GM23338 (cell line): ENCODE measurements around the gene LGALS16. TPM values are rescaled to one million over a fixed set of nuclear protein-coding genes. Genes with fewer than 3 reads are reported as not detected.

Experiments used
- ATAC-seq: fragments of 200-7000 bp; cut with Tn5 transposase; 3 replicates; pipeline ENCODE4 v1.9.1; 2020
- DNase-seq: peaks from one replicate; pipeline ENCODE4 v3.0.0-alpha.2; 2015; ENCODE audit warnings: low spot score
- H2AFZ ChIP-seq: fragments of 200-600 bp; sonication (generic); 2 replicates; pipeline ENCODE4 v1.8.0; 2016; ENCODE audit warnings: antibody characterized with exemption, mild to moderate bottlenecking, moderate library complexity
- H3F3A ChIP-seq: fragments of 200-600 bp; sonication (generic); replicated peaks from 2 replicates; pipeline ENCODE4 v1.8.0; 2017; ENCODE audit warnings: antibody characterized with exemption, mixed run types, low read depth
- H3K27ac ChIP-seq: fragments of 200-600 bp; sonication (generic); 2 replicates; pipeline ENCODE4 v1.6.1; 2016; ENCODE audit warnings: low read depth
- H3K27me3 ChIP-seq: fragments of 200-600 bp; sonication (generic); 2 replicates; pipeline ENCODE4 v1.8.0; 2016; ENCODE audit warnings: mild to moderate bottlenecking, mixed run types, moderate library complexity; ENCODE audit not compliant: insufficient read depth
- H3K36me3 ChIP-seq: fragments of 200-600 bp; sonication (generic); 2 replicates; pipeline ENCODE4 v1.8.0; 2016; ENCODE audit warnings: mild to moderate bottlenecking; ENCODE audit not compliant: insufficient read depth
- H3K4me1 ChIP-seq: fragments of 200-600 bp; sonication (generic); 2 replicates; pipeline ENCODE4 v1.8.0; 2016; ENCODE audit warnings: mild to moderate bottlenecking, moderate library complexity; ENCODE audit not compliant: insufficient read depth
- H3K4me2 ChIP-seq: fragments of 200-600 bp; sonication (generic); 2 replicates; pipeline ENCODE4 v1.7.1; 2017; ENCODE audit warnings: mixed run types
- H3K4me3 ChIP-seq: fragments of 200-600 bp; sonication (generic); 2 replicates; pipeline ENCODE4 v1.6.1; 2016; ENCODE audit warnings: mixed run types
- H3K79me2 ChIP-seq: fragments of 200-600 bp; sonication (generic); replicated peaks from 2 replicates; pipeline ENCODE4 v1.8.0; 2017; ENCODE audit warnings: mild to moderate bottlenecking; ENCODE audit not compliant: insufficient read depth
- H3K9me2 ChIP-seq: fragments of 200-600 bp; sonication (generic); 2 replicates; pipeline ENCODE4 v1.8.0; 2017; ENCODE audit not compliant: insufficient read depth
- H4K20me1 ChIP-seq: fragments of 200-600 bp; sonication (generic); replicated peaks from 2 replicates; pipeline ENCODE4 v1.8.0; 2017; ENCODE audit warnings: mild to moderate bottlenecking; ENCODE audit not compliant: insufficient read depth
- H3K27ac Mint-ChIP-seq: 2 replicates; pipeline ENCODE4 v1.8.0; 2020; ENCODE audit warnings: inconsistent platforms, mild to moderate bottlenecking, moderate library complexity, mixed read lengths
- H3K27me3 Mint-ChIP-seq: 3 replicates; pipeline ENCODE4 v1.8.0; 2022; ENCODE audit warnings: low read depth, mild to moderate bottlenecking, moderate library complexity, mixed read lengths, inconsistent platforms; ENCODE audit not compliant: insufficient read depth, poor library complexity
- H3K36me3 Mint-ChIP-seq: 3 replicates; pipeline ENCODE4 v1.8.0; 2021; ENCODE audit warnings: low read depth, mild to moderate bottlenecking, inconsistent platforms, moderate library complexity, mixed read lengths
- H3K4me1 Mint-ChIP-seq: 3 replicates; pipeline ENCODE4 v1.8.0; 2020; ENCODE audit warnings: mild to moderate bottlenecking, inconsistent platforms, mixed read lengths
- H3K4me3 Mint-ChIP-seq: 3 replicates; pipeline ENCODE4 v1.8.0; 2021; ENCODE audit warnings: moderate library complexity, mild to moderate bottlenecking, inconsistent platforms, mixed read lengths
- H3K9me3 Mint-ChIP-seq: 3 replicates; pipeline ENCODE4 v1.8.0; 2020; ENCODE audit warnings: moderate library complexity, mild to moderate bottlenecking, inconsistent platforms, mixed read lengths
- CREB1 ChIP-seq: fragments of 250-450 bp; sonication (Bioruptor Pico); IDR thresholded peaks from 2 replicates; pipeline ENCODE4 v1.5.0; 2020; ENCODE audit warnings: low read depth, mild to moderate bottlenecking, moderate library complexity
- CTCF ChIP-seq, 2 experiments: fragments of 200-600 bp in 1 of 2; sonication (generic) in 1 of 2; conservative IDR thresholded peaks; 2 replicates each; pipeline versions ENCODE4 v1.5.1 to v1.6.1; 2016 to 2017; ENCODE audit warnings: antibody characterized with exemption in 2 of 2, low read depth in 2 of 2, mild to moderate bottlenecking in 2 of 2, moderate library complexity in 1 of 2
- ETS1 ChIP-seq: IDR thresholded peaks from 2 replicates; pipeline ENCODE4 v1.6.1; 2016; ENCODE audit warnings: antibody characterized with exemption
- EZH2 ChIP-seq: fragments of 200-600 bp; sonication (generic); IDR thresholded peaks from one replicate; pipeline ENCODE4 v1.8.0; 2017; ENCODE audit warnings: antibody characterized with exemption, mild to moderate bottlenecking, low read depth; ENCODE audit not compliant: unreplicated experiment
- EZH2phosphoT487 ChIP-seq: fragments of 200-600 bp; sonication (generic); IDR thresholded peaks from one replicate; pipeline ENCODE4 v1.8.1; 2018; ENCODE audit warnings: antibody characterized with exemption; ENCODE audit not compliant: unreplicated experiment
- JUNB ChIP-seq: IDR thresholded peaks from one replicate; pipeline ENCODE4 v1.6.1; 2016; ENCODE audit warnings: antibody characterized with exemption; ENCODE audit not compliant: unreplicated experiment
- NANOG ChIP-seq: IDR thresholded peaks from 2 replicates; pipeline ENCODE4 v1.6.1; 2016; ENCODE audit warnings: antibody characterized with exemption, borderline replicate concordance
- REST ChIP-seq: IDR thresholded peaks from one replicate; pipeline ENCODE4 v1.6.1; 2018; ENCODE audit warnings: antibody characterized with exemption; ENCODE audit not compliant: unreplicated experiment
- STAT1 ChIP-seq: IDR thresholded peaks from one replicate; pipeline ENCODE4 v1.6.1; 2016; ENCODE audit warnings: antibody characterized with exemption; ENCODE audit not compliant: unreplicated experiment
- ZNF114 ChIP-seq: fragments of 250-450 bp; sonication (Bioruptor Pico); IDR thresholded peaks from 2 replicates; pipeline ENCODE4 v1.5.0; 2020; ENCODE audit warnings: mild to moderate bottlenecking, moderate library complexity
- ZNF331 ChIP-seq: fragments of 250-450 bp; sonication (Bioruptor Pico); IDR thresholded peaks from 2 replicates; pipeline ENCODE4 v1.5.0; 2020; ENCODE audit warnings: low read depth, mild to moderate bottlenecking, moderate library complexity
- polyA plus RNA-seq: library from polyadenylated mRNA; unstranded; fragments of >200 nt; fragmentation: Nextera tagmentation; extraction: Ambion mirVana; gene quantifications from 2 replicates; pipeline ENCODE4 v1.2.1, GENCODE V29; 2016
- total RNA-seq: library from RNA; depleted of rRNA; stranded (reverse); fragments of >200 nt; shearing (Covaris generic); gene quantifications from 2 replicates; pipeline ENCODE4 v1.2.3, GENCODE V29; 2014

The LGALS16 gene
- total and polyA plus RNA-seq, 2 experiments from 2014 or later = not detected

- TF ChIP-seq NANOG (no peak), JUNB (no peak), ZNF331 (no peak), ZNF114 (CRISPR knock-in tag) (no peak), EZH2 (no peak), ETS1 (no peak), STAT1 (no peak)
Observed at GRCh38 chr19:39704181-39705044, 48.7 kb downstream of the LGALS16 start, which contains the start of gene LGALS14 (continued).

- no peaks in the 10 kb centered on the region for H3K9me2 ChIP-seq
- no peaks in the 10 kb centered on the region for H3K27me3 ChIP-seq
- no peaks in the 10 kb centered on the region for H3K79me2 ChIP-seq
- H3F3A ChIP-seq = no peaks in the 10 kb centered on the region
- no peak overlapping the region for H3K27ac Mint-ChIP-seq
- H4K20me1 ChIP-seq = no peaks in the 10 kb centered on the region
- ATAC-seq (no peak), DNase-seq (no peak)
- H3K9me3 Mint-ChIP-seq = no peaks in the 10 kb centered on the region
- H3K4me2 ChIP-seq = no peak overlapping the region
- no peaks in the 10 kb centered on the region for H3K4me1 Mint-ChIP-seq
- H2AFZ ChIP-seq = no peak overlapping the region
- H3K27ac ChIP-seq = no peak overlapping the region
- no peak overlapping the region for H3K4me3 ChIP-seq
- H3K4me1 ChIP-seq = no peaks in the 10 kb centered on the region
- no peak overlapping the region for H3K4me3 Mint-ChIP-seq
- no peaks in the 10 kb centered on the region for H3K27me3 Mint-ChIP-seq
- H3K36me3 Mint-ChIP-seq = no peaks in the 10 kb centered on the region
- no peaks in the 10 kb centered on the region for H3K36me3 ChIP-seq
- TF ChIP-seq REST (no peak), CREB1 (CRISPR knock-in tag) (no peak), EZH2phosphoT487 (no peak), EZH2 (no peak), JUNB (no peak), CTCF (conservative IDR thresholded peaks at IDR 0.05; ENCODE audit: low read depth in 2 of 2) (no peak)
Observed at GRCh38 chr19:39705578-39706188, 50.0 kb downstream of the LGALS16 start.
